ENCODE results near the gene SLC37A1. TPM values are rescaled to one million over a fixed set of nuclear protein-coding genes. Genes with fewer than 3 reads are reported as not detected.

The SLC37A1 gene
- total and polyA plus RNA-seq, 9 of the 15 experiments (the other 6 are each of a cell fraction or from before 2014, with no cell fraction given) = 0.06 to 3.4 (median 0.40) TPM

DNA sequence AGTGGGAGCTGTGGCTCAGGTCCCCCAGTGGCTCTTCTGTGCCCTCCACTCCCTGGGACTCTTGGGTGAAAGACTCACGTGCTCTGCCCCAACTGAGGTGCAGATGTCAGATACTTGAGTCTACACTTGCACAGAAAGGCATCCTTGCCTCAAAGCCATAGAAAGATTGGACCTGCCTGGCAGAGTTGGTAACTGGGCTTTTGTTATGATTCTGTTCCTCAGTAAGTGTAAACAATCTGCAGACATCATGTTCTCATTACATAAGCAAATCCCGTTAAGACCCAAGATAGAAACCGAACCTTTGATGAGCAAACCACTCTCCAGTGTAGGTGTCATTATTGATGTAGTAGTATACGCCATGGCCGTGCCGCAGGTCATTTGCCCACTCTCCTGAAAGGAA lies 27.6 kb upstream of the SLC37A1 start (continued):
- TF ChIP-seq, protein P1, sequence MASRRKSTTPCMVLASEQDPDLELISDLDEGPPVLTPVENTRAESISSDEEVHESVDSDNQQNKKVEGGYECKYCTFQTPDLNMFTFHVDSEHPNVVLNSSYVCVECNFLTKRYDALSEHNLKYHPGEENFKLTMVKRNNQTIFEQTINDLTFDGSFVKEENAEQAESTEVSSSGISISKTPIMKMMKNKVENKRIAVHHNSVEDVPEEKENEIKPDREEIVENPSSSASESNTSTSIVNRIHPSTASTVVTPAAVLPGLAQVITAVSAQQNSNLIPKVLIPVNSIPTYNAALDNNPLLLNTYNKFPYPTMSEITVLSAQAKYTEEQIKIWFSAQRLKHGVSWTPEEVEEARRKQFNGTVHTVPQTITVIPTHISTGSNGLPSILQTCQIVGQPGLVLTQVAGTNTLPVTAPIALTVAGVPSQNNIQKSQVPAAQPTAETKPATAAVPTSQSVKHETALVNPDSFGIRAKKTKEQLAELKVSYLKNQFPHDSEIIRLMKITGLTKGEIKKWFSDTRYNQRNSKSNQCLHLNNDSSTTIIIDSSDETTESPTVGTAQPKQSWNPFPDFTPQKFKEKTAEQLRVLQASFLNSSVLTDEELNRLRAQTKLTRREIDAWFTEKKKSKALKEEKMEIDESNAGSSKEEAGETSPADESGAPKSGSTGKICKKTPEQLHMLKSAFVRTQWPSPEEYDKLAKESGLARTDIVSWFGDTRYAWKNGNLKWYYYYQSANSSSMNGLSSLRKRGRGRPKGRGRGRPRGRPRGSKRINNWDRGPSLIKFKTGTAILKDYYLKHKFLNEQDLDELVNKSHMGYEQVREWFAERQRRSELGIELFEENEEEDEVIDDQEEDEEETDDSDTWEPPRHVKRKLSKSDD (conservative IDR thresholded peaks at IDR 0.05; ENCODE audit: low read length) = no peak
- TF ChIP-seq, protein P2, sequence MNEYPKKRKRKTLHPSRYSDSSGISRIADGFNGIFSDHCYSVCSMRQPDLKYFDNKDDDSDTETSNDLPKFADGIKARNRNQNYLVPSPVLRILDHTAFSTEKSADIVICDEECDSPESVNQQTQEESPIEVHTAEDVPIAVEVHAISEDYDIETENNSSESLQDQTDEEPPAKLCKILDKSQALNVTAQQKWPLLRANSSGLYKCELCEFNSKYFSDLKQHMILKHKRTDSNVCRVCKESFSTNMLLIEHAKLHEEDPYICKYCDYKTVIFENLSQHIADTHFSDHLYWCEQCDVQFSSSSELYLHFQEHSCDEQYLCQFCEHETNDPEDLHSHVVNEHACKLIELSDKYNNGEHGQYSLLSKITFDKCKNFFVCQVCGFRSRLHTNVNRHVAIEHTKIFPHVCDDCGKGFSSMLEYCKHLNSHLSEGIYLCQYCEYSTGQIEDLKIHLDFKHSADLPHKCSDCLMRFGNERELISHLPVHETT (CRISPR knock-in tag; conservative IDR thresholded peaks at IDR 0.05 in 1 of 2, IDR thresholded peaks at IDR 0.05 in 1 of 2) = no peak
- TF ChIP-seq EHMT2 (IDR thresholded peaks at IDR 0.05) = no peak
- TF ChIP-seq RBM39 (optimal IDR thresholded peaks at IDR 0.05; ENCODE audit: low read depth, low read length) = no peak
- no peak for TF ChIP-seq HDAC1 (IDR thresholded peaks at IDR 0.05)
- TF ChIP-seq ZNF444 (CRISPR knock-in tag; IDR thresholded peaks at IDR 0.05) = no peak
- no peak for TF ChIP-seq KDM4B (IDR thresholded peaks at IDR 0.05; ENCODE audit: borderline replicate concordance in 2 of 2, low read depth in 1 of 2)

All from K562 (cell line).